SK-MEL-5 (cell line): Measurements from ENCODE around the gene GALNT8. TPM values are rescaled to one million over a fixed set of nuclear protein-coding genes. Genes with fewer than 3 reads are reported as not detected.
"Not testable (repeated sequence)": the region's sequence is repeated elsewhere in the genome, so short reads cannot be mapped to it uniquely, and the experiment has no call there.

Source experiments
- DNase-seq: peaks from one replicate; pipeline ENCODE4 v3.0.0-alpha.2; 2016; ENCODE audit warnings: low read depth, low spot score
- in situ Hi-C: cut with HindIII; loops from 2 replicates; pipeline ENCODE4 v1.10.0; 2016; ENCODE audit warnings: low sequenced_read_pairs, high pct_unique_total_duplicates, low pct_unique_long_range_greater_than_20kb
- total RNA-seq: library from RNA; depleted of rRNA; stranded (reverse); fragments of >200 nt; shearing (Covaris generic); gene quantifications from 2 replicates; pipeline ENCODE4 v1.2.3, GENCODE V29; 2014

The GALNT8 gene
- total RNA-seq, 1 experiment from 2014 or later, result not detected

- in situ Hi-C loops, result no loop called here
Measured at GRCh38 chr12:4736091-4736490, 15.9 kb downstream of the GALNT8 start.

GRCh38 chr12:4738541-4738940 is 18.3 kb downstream of the GALNT8 start:
- in situ Hi-C loops, result no loop called here
- no peak for DNase-seq

More at GRCh38 chr12:4736091-4736490, 15.9 kb downstream of the GALNT8 start:
- DNase-seq, result no peak

- DNase-seq, result no peak
- in situ Hi-C loops, result no loop called here
Measured at GRCh38 chr12:4742416-4742970, 22.3 kb downstream of the GALNT8 start.

GRCh38 chr12:4743046-4743445 is 22.8 kb downstream of the GALNT8 start:
- in situ Hi-C loops, result no loop called here
- peak; percentile 42 for DNase-seq

GRCh38 chr12:4744709-4745108 is 24.5 kb downstream of the GALNT8 start:
- in situ Hi-C loops, result no loop called here

GRCh38 chr12:4745249-4745648 is 25.0 kb downstream of the GALNT8 start:
- in situ Hi-C loops, result no loop called here
- DNase-seq, result no peak

More at GRCh38 chr12:4744709-4745108, 24.5 kb downstream of the GALNT8 start:
- DNase-seq, result no peak

- in situ Hi-C loops, DNase-seq: not testable (repeated sequence)
Measured at GRCh38 chr12:4751654-4752053, 31.5 kb downstream of the GALNT8 start.

GRCh38 chr12:4762773-4763172 is 42.6 kb downstream of the GALNT8 start:
- in situ Hi-C loops, result no loop called here
- peak; percentile 17 for DNase-seq

- in situ Hi-C loops, result no loop called here
- DNase-seq, result peak; percentile 59
Measured at GRCh38 chr12:4763549-4763948, 43.3 kb downstream of the GALNT8 start.

GRCh38 chr12:4766445-4766844 is 46.2 kb downstream of the GALNT8 start:
- no peak for DNase-seq
- in situ Hi-C loops, result no loop called here

- no peak for DNase-seq
- in situ Hi-C loops, result no loop called here
Measured at GRCh38 chr12:4767186-4767585, 47.0 kb downstream of the GALNT8 start.

- in situ Hi-C loops, result no loop called here
- no peak for DNase-seq
Measured at GRCh38 chr12:4768341-4768740, 48.1 kb downstream of the GALNT8 start.

- in situ Hi-C loops, result no loop called here
- DNase-seq, result no peak
Measured at GRCh38 chr12:4769073-4769472, 48.9 kb downstream of the GALNT8 start.

- DNase-seq, result no peak
- in situ Hi-C loops, result no loop called here
Measured at GRCh38 chr12:4771172-4771959, 51.2 kb downstream of the GALNT8 start.

GRCh38 chr12:4771960-4772566 is 51.9 kb downstream of the GALNT8 start:
- in situ Hi-C loops, result no loop called here
- DNase-seq, result no peak

- in situ Hi-C loops, result no loop called here
Measured at GRCh38 chr12:4775936-4776335, 55.7 kb downstream of the GALNT8 start.

GRCh38 chr12:4779749-4780148 is 59.5 kb downstream of the GALNT8 start:
- DNase-seq, result no peak
- in situ Hi-C loops, result no loop called here

More at GRCh38 chr12:4775936-4776335, 55.7 kb downstream of the GALNT8 start:
- DNase-seq, result peak; percentile 52

- in situ Hi-C loops, result no loop called here
- DNase-seq, result no peak
Measured at GRCh38 chr12:4780641-4781611, 60.7 kb downstream of the GALNT8 start.
